IPS DF 19.7 (cell line): ENCODE results near the gene ARSB.
A peak's percentile ranks its signal among the peaks of the same experiment; 100 is the strongest.
"Not testable (repeated sequence)": the region's sequence is repeated elsewhere in the genome, so short reads cannot be mapped to it uniquely, and the experiment has no call there.

Experiments used
- DNase-seq: peaks from one replicate; pipeline ENCODE4 v3.0.0-alpha.2; 2013; ENCODE audit warnings: low read depth, low spot score

The ARSB gene

DNA sequence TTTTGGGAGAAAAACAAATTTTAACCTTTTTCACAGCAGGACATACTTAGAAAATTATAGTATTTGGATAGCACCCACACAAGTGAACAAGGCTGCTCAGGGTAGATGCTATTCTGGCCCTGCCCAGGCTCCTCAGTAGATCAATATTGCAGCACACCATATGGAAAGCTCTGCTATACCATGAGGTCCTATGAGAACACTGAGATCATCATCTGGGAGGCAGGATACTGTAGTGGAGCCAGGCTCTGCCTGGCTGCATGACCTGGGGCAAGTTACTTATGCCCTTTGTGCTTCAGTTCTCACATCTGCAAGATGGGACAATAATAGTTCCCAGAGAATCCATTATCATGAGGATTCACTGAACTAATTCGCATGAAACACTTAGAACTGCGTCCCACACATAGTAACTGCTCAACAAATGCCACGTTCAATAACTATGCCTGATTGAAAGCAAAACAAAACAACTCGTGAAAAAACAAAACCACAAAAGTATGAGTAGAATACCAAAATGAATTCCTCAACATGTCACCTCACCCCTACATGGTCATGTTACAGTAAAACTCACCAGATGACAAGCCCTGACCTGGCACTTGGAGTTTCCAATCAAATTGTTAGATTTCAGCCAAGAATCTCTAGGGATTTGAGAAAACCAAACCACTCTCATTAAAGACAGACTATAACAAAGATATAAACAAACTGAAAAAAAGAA is 31.9 kb downstream of the ARSB start:
- DNase-seq: no peak

DNA sequence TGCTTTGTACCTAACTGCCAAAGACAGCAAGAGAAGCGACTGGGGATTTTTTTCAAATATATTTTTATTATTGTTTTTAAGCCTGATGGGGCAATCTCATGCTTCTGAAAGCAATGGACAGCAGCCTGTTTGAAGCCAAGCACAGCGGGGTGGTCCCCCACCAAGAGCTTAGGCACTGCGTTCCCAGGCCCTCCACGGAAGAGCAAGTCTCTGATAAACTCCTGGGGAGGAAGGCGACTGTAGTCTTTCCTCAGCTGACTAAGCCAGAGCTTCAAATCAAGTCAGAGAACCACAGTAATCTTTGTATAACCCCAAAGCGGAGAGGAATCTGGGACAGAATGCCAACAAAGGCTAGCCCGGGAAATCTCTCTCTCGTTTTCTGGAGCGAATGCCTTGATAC is 54.4 kb downstream of the ARSB start:
- DNase-seq: no peak

DNA sequence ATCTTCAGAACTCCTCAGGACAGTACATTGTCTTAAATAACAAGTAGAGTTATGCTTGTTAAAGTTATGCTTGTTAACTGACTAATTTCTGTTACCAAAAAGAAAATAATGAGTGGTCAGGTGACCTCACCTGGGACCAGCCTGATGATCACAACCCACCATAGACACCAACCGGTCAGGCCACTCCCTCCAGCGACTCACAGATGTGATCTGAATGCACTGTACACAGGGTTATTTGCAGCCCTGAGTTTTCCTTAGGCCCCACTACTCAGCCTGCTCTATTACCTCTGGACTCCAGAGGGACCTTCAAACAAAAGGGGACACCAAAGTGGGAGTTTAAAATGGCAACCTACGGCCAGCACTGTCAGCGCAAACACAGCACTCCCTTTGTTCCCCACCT is 55.3 kb downstream of the ARSB start:
- DNase-seq: no peak

DNA sequence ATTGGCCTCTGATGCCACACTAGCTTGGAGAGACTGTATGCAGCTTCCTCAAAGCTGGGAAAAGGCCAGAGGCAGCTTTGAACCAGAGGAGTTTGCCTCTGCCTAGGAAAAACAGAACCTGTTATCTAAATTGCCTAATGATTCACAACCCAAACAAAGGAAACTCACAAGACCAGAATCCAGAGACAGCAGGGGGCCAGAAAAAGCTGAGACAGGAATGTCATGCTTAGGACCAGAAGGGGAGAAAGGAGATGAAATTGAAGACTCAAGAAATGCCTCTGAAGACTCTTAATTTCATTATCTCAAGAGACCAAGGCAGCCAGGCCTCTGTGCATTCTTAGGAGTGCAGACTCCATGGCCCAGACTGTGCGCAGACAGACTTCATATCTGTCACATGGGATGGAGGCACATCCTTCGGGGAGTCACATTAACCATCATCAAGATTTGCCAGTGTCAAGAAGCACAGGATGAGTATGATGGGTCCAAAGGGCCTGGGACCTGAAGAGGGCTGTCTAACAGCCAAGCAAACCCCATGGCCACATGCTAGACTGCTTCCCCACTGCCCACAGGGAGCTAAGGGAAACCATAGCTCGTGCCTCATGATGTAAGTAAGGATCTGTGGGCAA is 57.3 kb downstream of the ARSB start:
- peak; percentile 83 for DNase-seq

DNA sequence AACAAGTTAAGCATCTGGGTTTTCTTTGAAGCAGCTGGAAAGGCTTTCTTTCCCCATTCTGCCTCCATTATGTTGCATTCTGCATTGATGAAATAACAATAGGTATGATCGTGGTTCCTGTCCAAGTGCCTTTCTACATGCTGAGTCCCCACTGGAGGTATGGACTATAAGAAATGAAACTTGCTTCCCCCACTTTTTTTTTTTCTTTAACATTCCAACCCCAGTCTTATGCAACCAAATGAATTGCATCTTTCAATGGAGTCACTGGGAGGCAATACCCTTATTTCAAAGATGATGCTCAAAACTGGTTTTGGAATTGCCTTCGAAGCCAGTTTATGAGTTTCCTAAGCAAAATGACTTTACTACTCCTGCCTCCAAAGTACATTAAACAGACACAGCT is 58.9 kb downstream of the ARSB start:
- no peak for DNase-seq

DNA sequence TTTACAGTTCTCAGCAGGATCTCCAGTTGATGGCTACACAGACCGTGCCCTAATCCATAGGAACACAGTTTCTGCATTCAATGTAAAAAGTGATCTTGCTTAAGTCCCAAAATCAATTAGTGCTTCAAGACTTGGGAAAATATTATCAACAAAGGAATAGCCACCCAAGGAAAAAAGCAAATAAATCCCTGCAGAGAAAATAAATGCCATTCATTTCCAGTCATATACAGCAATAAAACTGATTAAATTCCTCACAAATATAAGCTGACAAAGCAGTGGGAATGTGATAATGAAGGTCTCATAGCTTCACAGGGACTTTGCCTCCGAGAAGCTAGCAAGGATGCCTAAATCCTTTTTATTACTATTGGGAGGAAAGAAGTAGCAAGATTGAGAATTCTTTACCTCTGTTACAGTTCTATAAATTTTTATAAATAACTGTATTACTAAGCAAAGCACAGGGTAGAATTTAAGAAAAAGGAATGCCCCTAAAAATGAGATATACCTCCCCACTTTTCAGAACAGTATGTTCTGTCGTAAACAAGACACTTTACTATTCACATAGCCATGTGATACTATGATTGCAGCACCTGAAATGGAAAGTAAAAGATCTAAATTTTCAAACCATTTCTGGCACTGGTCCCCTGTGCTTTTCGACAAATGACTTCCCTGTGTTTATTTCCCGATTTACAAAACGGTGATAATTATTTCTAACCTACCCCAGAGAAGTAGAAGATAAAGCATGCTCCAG is 59.8 kb downstream of the ARSB start:
- DNase-seq: no peak

DNA sequence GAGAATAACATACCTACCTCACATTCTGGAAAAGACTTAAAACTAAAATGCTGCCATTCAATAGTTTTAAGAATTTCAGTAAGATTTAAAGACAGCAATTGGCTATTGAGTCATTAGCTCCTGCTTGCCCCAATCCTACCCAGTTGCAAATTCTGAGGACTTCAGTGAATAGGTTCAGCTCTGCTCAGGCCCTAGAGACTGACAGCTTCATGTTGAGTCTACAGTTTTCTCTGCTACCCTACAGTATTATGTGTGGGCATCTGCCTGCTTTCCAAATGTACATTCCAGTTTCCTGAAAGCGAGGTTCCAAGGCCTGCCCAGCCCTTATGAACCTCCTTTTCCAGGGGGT is 61.5 kb downstream of the ARSB start:
- no peak for DNase-seq

DNA sequence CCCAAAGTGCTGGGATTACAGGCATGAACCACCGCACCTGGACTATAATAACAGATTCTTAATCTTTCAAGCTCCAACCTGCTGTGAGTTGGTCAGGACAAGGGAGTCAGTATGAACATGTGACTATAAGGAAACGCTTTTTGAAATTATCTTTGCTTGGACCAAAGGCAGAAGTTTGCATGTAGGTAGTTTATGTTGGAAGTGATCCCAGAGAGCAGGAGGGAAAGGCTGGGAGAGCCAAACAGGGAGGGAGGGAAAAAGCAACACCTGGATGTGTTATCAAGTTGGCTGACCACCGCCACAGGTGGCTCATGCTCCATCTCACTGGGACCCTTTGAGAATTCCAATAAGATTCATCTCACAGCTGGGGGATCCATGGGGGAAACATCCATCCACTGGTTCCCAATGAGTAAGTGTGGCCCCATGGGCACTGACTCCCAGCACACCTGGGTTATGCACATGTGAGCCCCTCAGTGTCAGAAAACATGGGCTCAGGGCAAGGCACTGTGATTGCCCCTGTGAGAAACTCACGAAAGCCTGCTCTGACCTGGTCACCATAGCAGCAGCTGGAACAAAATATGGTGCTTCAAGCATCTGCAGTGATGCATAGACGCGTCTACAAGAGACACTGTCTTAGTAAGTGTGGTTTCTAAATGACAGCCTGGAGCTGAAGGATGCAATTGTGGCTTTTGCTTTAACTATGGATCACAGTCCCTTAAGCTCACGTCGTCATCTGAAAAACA is 62.1 kb downstream of the ARSB start:
- no peak for DNase-seq

DNA sequence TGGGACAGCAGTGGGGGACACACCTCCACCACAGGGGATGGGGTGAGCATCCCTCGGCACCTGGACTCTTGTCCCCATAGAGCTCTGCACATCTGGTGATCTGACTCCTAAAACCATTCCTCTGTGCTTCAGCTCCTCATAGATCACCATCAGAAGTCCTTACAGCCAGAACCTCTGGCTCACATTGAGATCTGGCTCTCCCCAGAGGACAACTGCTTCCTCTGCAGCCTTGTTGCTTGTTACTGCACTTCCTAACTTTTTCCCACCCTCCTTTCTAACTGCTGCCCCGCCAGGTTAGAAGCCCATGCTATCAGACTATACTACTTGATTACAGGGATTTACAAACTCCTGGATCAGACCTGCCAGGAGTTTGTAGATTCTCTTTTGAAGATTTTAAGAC is 64.5 kb downstream of the ARSB start:
- no peak for DNase-seq

DNA sequence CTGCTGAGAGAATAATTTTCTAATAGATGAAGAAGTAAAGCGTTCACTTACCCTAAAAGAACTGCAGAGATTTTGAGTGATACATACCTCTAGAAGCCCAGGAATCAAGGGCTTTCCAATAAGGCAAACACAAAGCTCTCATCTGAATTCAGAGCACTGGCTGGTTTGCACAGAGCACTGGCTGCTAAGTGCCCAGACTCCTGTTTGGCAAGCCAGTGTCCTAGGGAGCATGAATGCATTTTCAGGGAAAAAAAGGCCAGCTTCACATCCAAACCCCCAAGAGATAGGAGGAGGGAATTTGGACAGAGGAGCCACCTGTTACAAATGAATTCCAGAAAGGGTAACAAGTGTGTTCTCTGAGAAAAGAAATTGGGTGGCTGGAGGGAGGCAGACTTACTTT is 65.3 kb downstream of the ARSB start:
- no peak for DNase-seq

DNA sequence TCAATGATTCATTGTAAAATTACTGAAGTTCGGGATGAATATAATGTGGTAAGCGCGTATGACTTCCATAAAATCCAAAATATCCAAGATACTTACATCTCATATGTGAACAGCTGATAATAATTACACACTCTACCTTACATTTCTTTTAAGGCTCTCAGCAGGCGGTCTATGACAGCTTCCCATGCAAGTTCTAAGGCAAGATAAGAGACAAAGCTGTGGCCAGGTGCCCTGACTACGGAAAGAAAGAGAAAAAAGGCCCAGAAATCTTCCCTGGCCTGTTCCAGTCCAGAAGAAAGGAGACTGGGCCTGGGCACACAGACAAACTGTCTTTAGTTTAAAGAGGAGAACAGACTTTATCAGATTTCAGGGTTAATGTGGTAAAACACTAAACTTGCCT is 69.1 kb downstream of the ARSB start:
- no peak for DNase-seq

DNA sequence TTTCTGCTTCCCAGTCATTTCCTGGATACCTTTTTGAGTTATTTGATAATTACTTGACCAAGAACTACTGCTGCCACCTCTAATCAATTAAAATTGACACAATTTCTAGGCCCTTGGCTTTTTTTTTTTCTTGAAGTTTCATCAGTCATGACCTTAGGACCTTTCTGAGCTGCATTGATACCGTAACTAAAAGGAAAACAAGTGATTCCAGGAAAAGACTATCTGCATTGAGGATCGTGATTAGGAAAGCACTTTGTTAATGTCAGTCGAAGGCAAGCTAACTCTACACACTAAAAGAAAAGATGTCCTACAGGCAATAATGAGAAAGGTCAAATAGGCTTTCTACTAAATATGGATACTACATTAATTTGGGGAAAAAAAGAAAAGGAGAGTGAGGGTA is 69.9 kb downstream of the ARSB start:
- DNase-seq: no peak

DNA sequence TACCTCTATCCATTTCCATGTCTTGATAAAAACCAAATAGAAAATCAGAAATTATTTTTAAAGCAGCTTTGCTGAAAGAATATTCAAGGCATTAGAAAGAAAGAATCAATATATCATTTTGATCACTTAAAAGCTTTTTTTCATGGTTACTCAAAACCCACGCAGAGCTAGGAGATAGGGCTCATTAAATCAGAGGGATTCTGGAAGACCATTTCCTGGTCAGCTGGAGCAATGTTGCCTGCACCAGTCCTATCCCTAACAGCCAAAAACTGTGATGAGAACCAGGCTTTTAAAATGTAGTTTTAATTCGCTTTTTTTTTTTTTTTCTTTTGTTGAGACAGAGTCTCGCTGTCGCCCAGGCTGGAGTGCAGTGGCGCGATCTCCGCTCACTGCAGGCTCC is 72.3 kb downstream of the ARSB start:
- DNase-seq: no peak

DNA sequence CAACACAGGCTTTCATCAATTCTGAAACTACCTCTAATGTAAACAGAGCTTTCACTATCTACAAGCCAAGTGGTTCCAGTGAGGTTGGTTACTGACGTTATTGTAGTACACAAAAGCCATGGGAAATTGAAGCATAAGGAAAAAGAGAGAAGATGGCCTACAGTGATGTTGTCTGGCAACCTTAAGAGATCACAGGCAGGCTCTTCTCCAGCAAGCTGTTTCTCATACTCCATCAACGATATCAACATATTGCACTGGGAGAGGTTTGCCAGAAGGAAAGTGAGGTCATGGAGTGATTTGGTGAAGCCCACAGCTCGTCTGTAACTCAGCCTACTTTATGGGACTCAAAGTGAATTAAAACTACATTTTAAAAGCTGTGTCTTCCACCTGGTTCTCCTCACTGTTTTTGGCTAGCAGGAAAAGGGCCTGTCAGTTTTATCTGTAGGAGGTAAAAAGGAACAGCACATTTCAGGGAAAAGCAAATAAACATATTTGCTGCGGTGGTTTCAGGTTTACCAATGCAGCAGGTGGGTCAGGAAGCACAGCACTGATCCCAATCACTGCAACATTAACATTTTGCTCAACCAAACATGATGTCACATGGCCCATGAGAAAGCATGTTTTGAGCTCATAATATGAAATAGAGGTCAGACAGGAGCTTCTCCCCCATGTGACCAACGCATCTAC is 72.9 kb downstream of the ARSB start:
- no peak for DNase-seq

DNA sequence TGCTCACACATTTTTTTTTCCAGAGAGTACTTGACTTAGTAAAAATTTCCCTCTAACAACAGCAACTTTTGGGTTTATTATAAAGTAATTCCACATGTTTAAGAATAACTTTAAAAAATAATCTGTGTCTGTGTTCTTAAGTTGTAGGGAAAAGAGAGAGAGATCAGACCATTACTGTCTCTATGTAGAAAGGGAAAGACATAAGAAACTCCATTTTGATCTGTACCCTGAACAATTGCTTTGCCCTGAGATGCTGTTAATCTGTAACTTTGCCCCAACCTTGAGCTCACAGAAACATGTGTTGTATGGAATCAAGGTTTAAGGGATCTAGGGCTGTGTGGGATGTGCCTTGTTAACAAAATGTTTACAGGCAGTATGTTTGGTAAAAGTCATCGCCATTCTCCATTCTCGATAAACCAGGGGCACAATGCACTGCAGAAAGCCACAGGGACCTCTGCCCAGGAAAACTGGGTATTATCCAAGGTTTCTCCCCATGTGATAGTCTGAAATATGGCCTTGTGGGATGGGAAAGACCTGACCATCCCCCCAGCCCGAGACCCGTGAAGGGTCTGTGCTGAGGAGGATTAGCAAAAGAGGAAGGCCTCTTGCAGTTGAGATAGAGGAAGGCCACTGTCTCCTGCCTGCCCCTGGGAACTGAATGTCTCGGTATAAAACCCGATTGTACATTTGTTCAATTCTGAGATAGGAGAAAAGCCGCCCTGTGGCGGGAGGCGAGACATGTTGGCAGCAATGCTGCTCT is 75.7 kb downstream of the ARSB start:
- DNase-seq: not testable (repeated sequence)

DNA sequence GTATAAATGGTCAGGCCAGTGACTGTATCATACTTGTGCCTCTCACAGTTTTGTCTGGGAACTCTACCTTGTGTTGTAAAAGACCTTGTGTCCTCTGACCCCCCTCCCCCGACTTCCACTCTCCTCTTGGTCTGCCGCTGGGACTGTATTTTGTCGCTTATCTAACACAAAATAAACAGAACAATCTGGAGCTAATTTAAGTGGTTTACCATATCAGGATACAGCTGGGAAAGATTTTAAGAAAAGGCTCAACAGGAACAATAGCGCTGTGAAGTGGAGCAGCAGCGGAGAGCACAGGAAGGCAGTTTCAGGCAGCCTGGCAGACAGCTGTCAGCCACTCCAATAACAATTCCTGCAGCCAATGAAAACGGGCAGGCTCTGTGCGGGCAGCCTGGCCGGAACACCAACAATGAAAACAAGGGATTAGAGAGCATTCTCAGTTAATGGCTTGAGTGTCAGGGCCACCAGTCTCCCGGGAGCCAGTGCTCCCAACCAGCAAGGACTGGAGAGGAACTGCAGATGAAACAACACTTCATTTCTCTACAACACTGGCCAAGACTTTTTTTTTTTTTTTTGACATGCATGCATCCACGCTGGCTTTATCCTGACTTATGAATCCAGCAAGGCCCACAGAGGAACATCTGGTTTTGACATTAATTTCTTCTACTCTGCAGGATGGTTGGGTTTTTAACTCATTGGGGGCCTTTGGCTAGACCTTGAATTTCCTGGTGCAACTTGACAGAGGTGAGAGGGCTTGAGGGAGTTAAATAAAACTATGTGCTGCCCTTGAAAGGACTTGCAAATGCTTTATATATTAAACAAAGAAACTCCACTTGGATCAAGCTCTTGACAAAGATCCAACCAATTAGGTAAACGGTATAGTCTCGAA is 76.7 kb downstream of the ARSB start:
- no peak for DNase-seq

DNA sequence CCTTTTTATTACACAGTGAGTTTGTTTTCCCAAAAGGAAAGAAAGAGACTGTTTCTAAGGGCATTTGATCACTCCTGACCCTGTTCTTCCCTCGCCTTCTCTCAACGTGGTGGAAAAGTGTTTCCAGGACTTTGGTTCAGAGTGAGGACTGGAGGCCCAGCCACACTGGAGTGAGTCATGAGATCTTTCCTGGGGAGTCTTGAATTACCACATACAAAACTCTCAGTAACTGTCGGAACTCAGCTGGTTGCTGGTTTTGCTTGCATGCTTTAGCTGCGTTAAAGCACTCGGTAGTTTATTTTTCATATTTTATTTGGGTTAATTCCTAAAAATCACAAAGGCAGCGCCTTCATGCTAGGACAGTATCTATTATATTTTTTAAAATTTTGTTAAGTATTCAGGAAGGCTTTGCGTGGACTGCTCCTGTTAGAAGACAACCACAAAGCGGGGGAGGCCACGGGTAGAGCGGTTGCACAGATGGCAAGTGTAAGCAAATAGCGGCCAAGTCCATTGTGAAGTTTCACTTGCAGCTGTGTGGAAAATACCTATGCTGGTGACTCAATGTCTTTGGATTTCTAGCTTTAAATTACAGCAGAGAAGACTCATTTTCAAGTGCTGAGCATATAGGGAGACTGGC is 77.7 kb downstream of the ARSB start:
- DNase-seq: no peak

DNA sequence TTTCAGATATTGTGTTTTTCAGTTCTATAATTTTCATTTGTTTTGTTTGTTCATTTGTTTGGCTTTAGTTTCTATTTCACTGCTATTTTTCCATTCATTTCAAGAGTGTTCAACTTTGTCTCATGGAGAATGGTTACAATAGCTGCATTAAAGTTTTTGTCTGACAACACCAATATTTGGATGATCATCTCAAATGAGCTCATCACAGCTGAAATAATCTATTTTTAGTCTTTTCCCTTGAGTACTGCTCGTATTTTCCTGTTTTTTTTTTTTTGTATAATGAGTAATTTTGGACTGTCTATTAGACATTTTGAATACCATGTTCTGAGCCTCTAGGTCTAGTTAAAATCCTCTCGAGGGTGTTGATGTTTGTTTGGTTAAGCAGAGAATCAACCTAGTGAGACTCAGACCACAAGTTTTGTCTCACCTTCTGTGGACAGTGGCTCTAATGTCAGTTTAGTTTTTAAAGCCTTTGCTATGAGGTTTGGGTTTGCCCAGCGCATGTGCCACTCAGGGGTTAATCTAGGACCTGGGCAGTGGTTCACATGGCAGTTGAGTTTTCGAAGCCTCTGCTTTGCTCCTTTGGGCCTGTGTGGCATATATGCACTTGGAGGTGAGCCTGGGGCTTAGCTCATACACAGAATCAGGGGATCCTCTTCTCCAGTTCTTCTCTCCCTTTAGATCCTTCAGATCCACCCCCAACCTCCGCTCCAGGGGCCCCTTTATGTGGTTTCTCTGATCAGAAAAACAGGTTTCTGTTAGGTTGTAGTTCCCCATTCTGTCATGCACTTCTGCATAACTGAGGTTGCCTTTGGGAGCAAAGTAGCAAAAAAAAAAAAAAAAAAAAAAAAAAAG is 79.8 kb downstream of the ARSB start:
- DNase-seq: no peak

DNA sequence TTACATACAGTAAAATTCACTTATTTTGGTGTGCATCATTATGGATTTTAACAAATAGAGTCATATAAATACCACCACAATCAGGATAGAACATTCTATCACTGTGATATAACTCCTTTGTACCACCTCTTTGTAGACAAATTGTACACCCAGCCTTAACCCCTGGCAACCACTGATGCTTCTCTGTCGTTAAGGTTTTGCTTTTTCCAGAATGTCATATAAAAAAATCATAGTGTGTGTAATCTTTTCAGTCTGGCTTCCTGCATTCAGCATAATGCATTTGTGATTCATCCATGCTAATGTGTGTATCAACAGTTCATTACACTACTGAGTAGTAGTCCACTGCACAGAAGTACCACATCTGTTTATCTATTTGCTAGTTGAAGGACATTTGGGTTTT is 81.2 kb downstream of the ARSB start:
- no peak for DNase-seq
